ENCODE measurements around the gene KLHL34.

GRCh38 chrX:21674430-21675186, 16.5 kb upstream of the KLHL34 start:
- TF ChIP-seq, protein P1, sequence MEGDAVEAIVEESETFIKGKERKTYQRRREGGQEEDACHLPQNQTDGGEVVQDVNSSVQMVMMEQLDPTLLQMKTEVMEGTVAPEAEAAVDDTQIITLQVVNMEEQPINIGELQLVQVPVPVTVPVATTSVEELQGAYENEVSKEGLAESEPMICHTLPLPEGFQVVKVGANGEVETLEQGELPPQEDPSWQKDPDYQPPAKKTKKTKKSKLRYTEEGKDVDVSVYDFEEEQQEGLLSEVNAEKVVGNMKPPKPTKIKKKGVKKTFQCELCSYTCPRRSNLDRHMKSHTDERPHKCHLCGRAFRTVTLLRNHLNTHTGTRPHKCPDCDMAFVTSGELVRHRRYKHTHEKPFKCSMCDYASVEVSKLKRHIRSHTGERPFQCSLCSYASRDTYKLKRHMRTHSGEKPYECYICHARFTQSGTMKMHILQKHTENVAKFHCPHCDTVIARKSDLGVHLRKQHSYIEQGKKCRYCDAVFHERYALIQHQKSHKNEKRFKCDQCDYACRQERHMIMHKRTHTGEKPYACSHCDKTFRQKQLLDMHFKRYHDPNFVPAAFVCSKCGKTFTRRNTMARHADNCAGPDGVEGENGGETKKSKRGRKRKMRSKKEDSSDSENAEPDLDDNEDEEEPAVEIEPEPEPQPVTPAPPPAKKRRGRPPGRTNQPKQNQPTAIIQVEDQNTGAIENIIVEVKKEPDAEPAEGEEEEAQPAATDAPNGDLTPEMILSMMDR (conservative IDR thresholded peaks at IDR 0.05), result no peak
- TF ChIP-seq ZFX (IDR thresholded peaks at IDR 0.05), result no peak
